Measurements from ENCODE around the gene UBQLN1.
"Not testable (repeated sequence)": the region's sequence is repeated elsewhere in the genome, so short reads cannot be mapped to it uniquely, and the experiment has no call there.

The UBQLN1 gene

GRCh38 chr9:83707768-83708514 is at the start of gene UBQLN1:
UBQLN1 (minus strand) TSS chr9:83707958; CDS start chr9:83707679, 279 bp downstream.
- peak; percentile 83 for DNase-seq (ENCODE audit: low read depth)

- DNase-seq (ENCODE audit: low read depth): no peak
Measured at GRCh38 chr9:83754383-83754977, 46.7 kb upstream of the UBQLN1 start.

- no peak for DNase-seq (ENCODE audit: low read depth)
Measured at GRCh38 chr9:83749706-83750105, 41.9 kb upstream of the UBQLN1 start.

- DNase-seq (ENCODE audit: low read depth): no peak
Measured at GRCh38 chr9:83744206-83744605, 36.4 kb upstream of the UBQLN1 start.

GRCh38 chr9:83733739-83734138 is 26.0 kb upstream of the UBQLN1 start:
- no peak for DNase-seq (ENCODE audit: low read depth)

- not testable (repeated sequence) for DNase-seq (ENCODE audit: low read depth)
Measured at GRCh38 chr9:83728591-83729368, 21.0 kb upstream of the UBQLN1 start.

GRCh38 chr9:83724436-83724835 is 16.7 kb upstream of the UBQLN1 start:
- no peak for DNase-seq (ENCODE audit: low read depth)

- no peak for DNase-seq (ENCODE audit: low read depth)
Measured at GRCh38 chr9:83722726-83723495, 15.2 kb upstream of the UBQLN1 start.

- no peak for DNase-seq (ENCODE audit: low read depth)
Measured at GRCh38 chr9:83721509-83721908, 13.8 kb upstream of the UBQLN1 start.

GRCh38 chr9:83715794-83716193 is 8.0 kb upstream of the UBQLN1 start:
- DNase-seq (ENCODE audit: low read depth): no peak

- DNase-seq (ENCODE audit: low read depth): no peak
Measured at GRCh38 chr9:83715221-83715620, 7.5 kb upstream of the UBQLN1 start.

GRCh38 chr9:83714329-83714728 is 6.6 kb upstream of the UBQLN1 start:
- no peak for DNase-seq (ENCODE audit: low read depth)

- DNase-seq (ENCODE audit: low read depth): peak; percentile 29
Measured at GRCh38 chr9:83708515-83709158, 879 bp upstream of the UBQLN1 start.

GRCh38 chr9:83707518-83707767 is 315 bp downstream of the UBQLN1 start:
- peak; percentile 50 for DNase-seq (ENCODE audit: low read depth)

GRCh38 chr9:83706676-83707517 is 861 bp downstream of the UBQLN1 start:
- DNase-seq (ENCODE audit: low read depth): no peak

GRCh38 chr9:83705219-83705651 is 2.5 kb downstream of the UBQLN1 start:
- DNase-seq (ENCODE audit: low read depth): not testable (repeated sequence)

GRCh38 chr9:83701769-83702168 is 6.0 kb downstream of the UBQLN1 start:
- DNase-seq (ENCODE audit: low read depth): peak; percentile 71

- no peak for DNase-seq (ENCODE audit: low read depth)
Measured at GRCh38 chr9:83701286-83701685, 6.5 kb downstream of the UBQLN1 start.

- no peak for DNase-seq (ENCODE audit: low read depth)
Measured at GRCh38 chr9:83699615-83700014, 8.1 kb downstream of the UBQLN1 start.

- no peak for DNase-seq (ENCODE audit: low read depth)
Measured at GRCh38 chr9:83698976-83699585, 8.7 kb downstream of the UBQLN1 start.

- no peak for DNase-seq (ENCODE audit: low read depth)
Measured at GRCh38 chr9:83691492-83691891, 16.3 kb downstream of the UBQLN1 start.

Data from GM04504 (cell line).